Osteocyte (in vitro differentiated cells): ENCODE results near the gene CUBN. TPM values are rescaled to one million over a fixed set of nuclear protein-coding genes. Genes with fewer than 3 reads are reported as not detected.
A peak's percentile ranks its signal among the peaks of the same experiment; 100 is the strongest.

Experiments
- DNase-seq: peaks from one replicate; pipeline ENCODE4 v3.0.0; 2021; ENCODE audit warnings: mixed read lengths; ENCODE audit not compliant: unreplicated experiment; ENCODE audit errors: extremely low spot score
- H3K27ac Mint-ChIP-seq: one replicate; pipeline ENCODE4 v1.8.0; 2021; ENCODE audit warnings: mild to moderate bottlenecking, mixed read lengths; ENCODE audit not compliant: unreplicated experiment
- H3K27me3 Mint-ChIP-seq: one replicate; pipeline ENCODE4 v1.8.0; 2021; ENCODE audit warnings: mixed read lengths; ENCODE audit not compliant: unreplicated experiment
- H3K36me3 Mint-ChIP-seq: one replicate; pipeline ENCODE4 v1.8.0; 2021; ENCODE audit warnings: mixed read lengths; ENCODE audit not compliant: unreplicated experiment
- H3K4me1 Mint-ChIP-seq: one replicate; pipeline ENCODE4 v1.8.0; 2021; ENCODE audit warnings: mixed read lengths; ENCODE audit not compliant: unreplicated experiment
- H3K4me3 Mint-ChIP-seq: one replicate; pipeline ENCODE4 v1.8.0; 2021; ENCODE audit warnings: mild to moderate bottlenecking, moderate library complexity, mixed read lengths; ENCODE audit not compliant: unreplicated experiment
- H3K9me3 Mint-ChIP-seq: one replicate; pipeline ENCODE4 v1.8.0; 2021; ENCODE audit warnings: mixed read lengths; ENCODE audit not compliant: unreplicated experiment
- CTCF ChIP-seq: fragments of 200-600 bp; sonication (generic); IDR thresholded peaks from 2 replicates; pipeline ENCODE4 v1.5.0; 2021; ENCODE audit warnings: antibody characterized with exemption, mild to moderate bottlenecking, moderate library complexity
- total RNA-seq: library from RNA; stranded (reverse); gene quantifications from 2 replicates; pipeline ENCODE4 v1.2.1, GENCODE V29; 2021

The CUBN gene
- total RNA-seq, 1 donor from 2014 or later, result 1.4 TPM

GRCh38 chr10:17162828-17163227 lies 33.2 kb upstream of the CUBN start:
- DNase-seq, result no peak
- TF ChIP-seq CTCF, result no peak
- H3K4me1 Mint-ChIP-seq, result no peaks in the 10 kb centered on the region
- no peak overlapping the region for H3K27ac Mint-ChIP-seq
- H3K27me3 Mint-ChIP-seq, result no peaks in the 10 kb centered on the region
- H3K36me3 Mint-ChIP-seq, result peaks cover 5% of the 10 kb centered on the region
- no peaks in the 10 kb centered on the region for H3K9me3 Mint-ChIP-seq
- H3K4me3 Mint-ChIP-seq, result no peak overlapping the region

DNA sequence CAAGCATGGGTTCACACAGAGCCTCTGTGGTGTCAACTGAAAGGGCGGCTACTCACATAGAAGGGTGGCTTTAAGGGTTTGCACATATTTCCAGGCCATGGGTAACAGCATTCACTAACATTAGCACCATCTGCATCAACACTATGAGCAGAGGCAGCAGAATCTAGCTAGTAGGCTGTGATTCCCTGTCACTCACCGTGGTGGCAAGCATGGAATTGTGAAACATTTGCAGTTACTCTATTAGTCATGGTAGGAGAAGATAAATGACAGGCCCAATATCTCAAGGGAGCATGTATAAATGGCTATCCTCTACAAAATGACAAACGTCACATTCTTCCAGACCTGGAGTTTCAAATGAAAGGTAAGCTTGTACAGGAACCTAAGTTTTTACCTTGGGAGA lies 32.2 kb upstream of the CUBN start:
- no peak for TF ChIP-seq CTCF
- Mint-ChIP-seq H3K27ac (no peak overlapping the region), H3K36me3 (peaks cover 5% of the 10 kb centered on the region), H3K4me3 (no peak overlapping the region), H3K27me3 (no peaks in the 10 kb centered on the region), H3K9me3 (no peaks in the 10 kb centered on the region), H3K4me1 (no peaks in the 10 kb centered on the region)
- no peak for DNase-seq

DNA sequence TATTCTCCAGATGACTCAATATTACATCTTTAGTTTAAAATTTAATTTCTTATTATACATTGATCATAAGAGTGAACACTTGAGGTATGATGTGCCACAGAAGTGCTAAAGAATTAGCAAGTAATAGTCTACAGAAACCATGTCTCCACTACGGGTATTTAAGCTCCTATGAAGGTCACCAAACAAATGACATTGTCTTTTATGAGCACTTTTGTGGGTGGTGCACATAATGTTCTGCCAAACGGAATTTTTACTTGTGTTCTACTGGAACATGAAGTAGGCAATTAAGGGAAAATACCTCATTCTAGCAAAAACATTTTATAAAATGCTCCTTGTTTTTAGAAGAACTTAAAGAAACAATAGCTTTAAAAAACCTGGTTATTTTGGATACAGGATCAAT lies 27.4 kb upstream of the CUBN start:
- Mint-ChIP-seq H3K9me3 (no peaks in the 10 kb centered on the region), H3K36me3 (peaks cover 1% of the 10 kb centered on the region)

DNA sequence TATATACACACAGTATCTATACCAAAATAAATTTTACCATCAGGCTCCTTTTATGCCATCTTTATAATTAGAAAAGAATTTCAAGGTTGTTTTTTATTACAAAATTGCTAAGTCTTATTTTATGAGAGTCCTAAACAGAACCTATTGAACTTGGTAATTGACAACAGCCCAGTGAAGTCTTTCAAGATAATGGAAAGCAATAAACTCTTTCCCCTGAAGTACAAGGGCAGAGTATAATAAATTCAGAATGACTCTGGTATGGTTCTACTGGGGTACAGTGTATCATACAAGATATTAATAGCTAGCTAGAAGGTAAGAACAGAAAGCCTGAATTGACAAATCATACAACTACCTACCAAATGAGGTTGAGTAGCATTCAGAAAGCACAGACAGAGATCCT lies 26.2 kb upstream of the CUBN start:
- no peaks in the 10 kb centered on the region for H3K9me3 Mint-ChIP-seq
- no peaks in the 10 kb centered on the region for H3K27me3 Mint-ChIP-seq
- H3K27ac Mint-ChIP-seq, result no peak overlapping the region
- TF ChIP-seq CTCF, result no peak
- DNase-seq, result no peak
- peaks cover 1% of the 10 kb centered on the region for H3K36me3 Mint-ChIP-seq
- no peak overlapping the region for H3K4me3 Mint-ChIP-seq
- H3K4me1 Mint-ChIP-seq, result peaks cover 31% of the 10 kb centered on the region

More for the DNA sequence above, 27.4 kb upstream of the CUBN start:
- no peaks in the 10 kb centered on the region for H3K27me3 Mint-ChIP-seq
- no peak overlapping the region for H3K4me3 Mint-ChIP-seq
- TF ChIP-seq CTCF, result no peak
- no peak for DNase-seq
- H3K4me1 Mint-ChIP-seq, result peaks cover 24% of the 10 kb centered on the region
- no peak overlapping the region for H3K27ac Mint-ChIP-seq

DNA sequence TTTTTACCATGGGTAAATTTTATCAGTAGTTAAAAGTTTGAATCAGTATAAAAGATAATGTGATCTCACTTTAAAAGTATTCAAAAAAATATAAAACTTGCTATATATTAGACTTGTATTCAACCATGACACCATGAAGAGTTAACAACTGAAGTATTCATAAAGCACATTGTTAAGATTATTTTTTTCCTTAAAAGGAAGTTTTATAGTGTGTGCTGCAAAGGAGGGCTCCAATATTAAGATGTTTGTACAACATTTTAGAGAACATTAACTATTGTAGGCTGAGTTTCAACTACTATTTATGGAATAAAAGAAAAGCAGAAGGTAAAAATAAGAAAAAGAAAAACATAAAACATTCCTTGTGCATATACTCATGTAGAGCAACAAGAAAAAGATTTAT lies 24.5 kb upstream of the CUBN start:
- Mint-ChIP-seq H3K4me3 (no peak overlapping the region), H3K36me3 (peaks cover 4% of the 10 kb centered on the region), H3K9me3 (no peaks in the 10 kb centered on the region), H3K27me3 (no peaks in the 10 kb centered on the region), H3K27ac (peak overlapping the region; percentile 66), H3K4me1 (peaks cover 31% of the 10 kb centered on the region)
- TF ChIP-seq CTCF, result no peak
- DNase-seq, result no peak
